Esophagus muscularis mucosa (tissue), 3 donors: ENCODE results near the gene UBA52.

Experiments used
- CTCF ChIP-seq, 3 experiments: fragments of 200-600 bp in 2 of 3; fragments of 450-650 bp in 1 of 3; sonication (generic) in 2 of 3; IDR thresholded peaks; one replicate each; pipeline ENCODE4 v1.5.1; 2017 to 2019; ENCODE audit warnings: antibody characterized with exemption in 3 of 3, mild to moderate bottlenecking in 2 of 3, moderate library complexity in 1 of 3
- POLR2AphosphoS5 ChIP-seq, 2 donors: sonication (generic); formaldehyde crosslinking; IDR thresholded peaks; one replicate each; pipeline ENCODE4 v1.6.1; 2017; ENCODE audit warnings: antibody characterized with exemption in 2 of 2

- TF ChIP-seq CTCF (IDR thresholded peaks at IDR 0.05), result no peak
- TF ChIP-seq POLR2AphosphoS5 (IDR thresholded peaks at IDR 0.05), result no peak
Observed at GRCh38 chr19:18590273-18591272, 18.9 kb downstream of the UBA52 start.
